H9 (cell line): ENCODE data around the gene RIIAD1. TPM values are rescaled to one million over a fixed set of nuclear protein-coding genes. Genes with fewer than 3 reads are reported as not detected.

Experiments
- DNase-seq: peaks from one replicate; pipeline ENCODE4 v3.0.0-alpha.2; 2017
- H2AFZ ChIP-seq: one replicate; pipeline ENCODE4 v1.6.1; 2013; ENCODE audit warnings: mild to moderate bottlenecking, low read length, control low read depth, moderate library complexity
- H2AK5ac ChIP-seq: 2 replicates; pipeline ENCODE4 v1.6.1; 2013; ENCODE audit warnings: low read length, control low read depth, mixed read lengths; ENCODE audit not compliant: insufficient read length
- H2BK120ac ChIP-seq: one replicate; pipeline ENCODE4 v1.6.1; 2013; ENCODE audit warnings: low read depth, mild to moderate bottlenecking, low read length, control low read depth, inconsistent platforms; ENCODE audit not compliant: poor library complexity, severe bottlenecking
- H2BK12ac ChIP-seq: 2 replicates; pipeline ENCODE4 v1.6.1; 2013; ENCODE audit warnings: low read length, control low read depth, mixed read lengths, low read depth; ENCODE audit not compliant: insufficient read length
- H2BK15ac ChIP-seq: 2 replicates; pipeline ENCODE4 v1.6.1; 2013; ENCODE audit warnings: low read depth, low read length, control low read depth
- H2BK20ac ChIP-seq: one replicate; pipeline ENCODE4 v1.6.1; 2013; ENCODE audit warnings: low read depth, mild to moderate bottlenecking, low read length, control low read depth, inconsistent platforms; ENCODE audit not compliant: poor library complexity, severe bottlenecking
- H2BK5ac ChIP-seq: 2 replicates; pipeline ENCODE4 v1.6.1; 2013; ENCODE audit warnings: low read length, control low read depth, mixed read lengths; ENCODE audit not compliant: insufficient read length
- H3K14ac ChIP-seq: 2 replicates; pipeline ENCODE4 v1.6.1; 2013; ENCODE audit warnings: low read length, control low read depth; ENCODE audit not compliant: insufficient read depth
- H3K18ac ChIP-seq: 2 replicates; pipeline ENCODE4 v1.6.1; 2013; ENCODE audit warnings: low read depth, mild to moderate bottlenecking, mixed read lengths, low read length, control low read depth; ENCODE audit not compliant: insufficient read length
- H3K23ac ChIP-seq: 2 replicates; pipeline ENCODE4 v1.6.1; 2013; ENCODE audit warnings: low read length, control low read depth, mixed read lengths, low read depth; ENCODE audit not compliant: insufficient read length
- H3K23me2 ChIP-seq: 2 replicates; pipeline ENCODE4 v1.6.1; 2013; ENCODE audit warnings: low read depth, mild to moderate bottlenecking, mixed read lengths, low read length, control low read depth; ENCODE audit not compliant: insufficient read length, poor library complexity, severe bottlenecking
- H3K27ac ChIP-seq: 2 replicates; pipeline ENCODE4 v1.5.1; 2013; ENCODE audit warnings: low read length, control low read depth, mixed read lengths, low read depth; ENCODE audit not compliant: insufficient read length
- H3K27me3 ChIP-seq: 2 replicates; pipeline ENCODE4 v1.6.1; 2013; ENCODE audit warnings: low read length, control low read depth, inconsistent platforms; ENCODE audit not compliant: insufficient read depth
- H3K4ac ChIP-seq: 2 replicates; pipeline ENCODE4 v1.6.1; 2013; ENCODE audit warnings: low read depth, mild to moderate bottlenecking, control low read depth, inconsistent platforms, low read length, moderate library complexity
- H3K4me1 ChIP-seq: 2 replicates; pipeline ENCODE4 v1.6.1; 2013; ENCODE audit warnings: low read length, control low read depth, inconsistent platforms; ENCODE audit not compliant: insufficient read depth
- H3K4me2 ChIP-seq: 2 replicates; pipeline ENCODE4 v1.6.1; 2013; ENCODE audit warnings: low read length, control low read depth, mixed read lengths; ENCODE audit not compliant: insufficient read length, insufficient read depth
- H3K56ac ChIP-seq: 2 replicates; pipeline ENCODE4 v1.6.1; 2013; ENCODE audit warnings: low read depth, mild to moderate bottlenecking, mixed read lengths, low read length, control low read depth; ENCODE audit not compliant: insufficient read length
- H3K79me1 ChIP-seq: 2 replicates; pipeline ENCODE4 v1.6.1; 2013; ENCODE audit warnings: low read depth, mild to moderate bottlenecking, moderate library complexity, low read length, control low read depth, inconsistent platforms; ENCODE audit not compliant: insufficient read depth, poor library complexity, severe bottlenecking
- H3K79me2 ChIP-seq: 2 replicates; pipeline ENCODE4 v1.6.1; 2013; ENCODE audit warnings: low read length, control low read depth, inconsistent platforms; ENCODE audit not compliant: insufficient read depth
- H3K9ac ChIP-seq: 2 replicates; pipeline ENCODE4 v1.6.1; 2013; ENCODE audit warnings: low read length, control low read depth, mixed read lengths; ENCODE audit not compliant: insufficient read length; ENCODE audit errors: extremely low read depth
- H3K9me3 ChIP-seq: one replicate; pipeline ENCODE4 v1.6.1; 2013; ENCODE audit warnings: low read depth, low read length, inconsistent platforms; ENCODE audit not compliant: control insufficient read depth
- H3T11ph ChIP-seq: one replicate; pipeline ENCODE4 v1.6.1; 2013; ENCODE audit warnings: mild to moderate bottlenecking, low read length, control low read depth, inconsistent platforms
- H4K20me1 ChIP-seq: one replicate; pipeline ENCODE4 v1.6.1; 2013; ENCODE audit not compliant: control insufficient read depth, insufficient read length, insufficient read depth
- H4K5ac ChIP-seq: 2 replicates; pipeline ENCODE4 v1.6.1; 2013; ENCODE audit warnings: low read depth, mild to moderate bottlenecking, mixed read lengths, low read length, control low read depth; ENCODE audit not compliant: insufficient read length
- H4K8ac ChIP-seq: replicated peaks from 2 replicates; pipeline ENCODE4 v1.6.1; 2013; ENCODE audit warnings: low read length, control low read depth, mixed read lengths, low read depth; ENCODE audit not compliant: insufficient read length
- H4K91ac ChIP-seq: 2 replicates; pipeline ENCODE4 v1.6.1; 2013; ENCODE audit warnings: low read depth, mild to moderate bottlenecking, moderate library complexity, mixed read lengths, low read length, control low read depth; ENCODE audit not compliant: insufficient read length
- H3K27ac Mint-ChIP-seq, 3 experiments: 2 replicates in 2 of 3; 3 replicates in 1 of 3; pipeline ENCODE4 v1.8.0; 2020 to 2021; ENCODE audit warnings: mixed read lengths in 3 of 3, mild to moderate bottlenecking in 1 of 3, moderate library complexity in 1 of 3
- H3K27me3 Mint-ChIP-seq: 2 replicates; pipeline ENCODE4 v1.8.0; 2021; ENCODE audit warnings: low read depth, mild to moderate bottlenecking, moderate library complexity, mixed read lengths
- H3K36me3 Mint-ChIP-seq, 3 experiments: 2 replicates in 2 of 3; 3 replicates in 1 of 3; pipeline ENCODE4 v1.8.0; 2020 to 2021; ENCODE audit warnings: low read depth in 3 of 3, mixed read lengths in 3 of 3; ENCODE audit not compliant: insufficient read depth in 1 of 3
- H3K4me1 Mint-ChIP-seq, 2 experiments: 2 replicates each; pipeline ENCODE4 v1.8.0; 2020; ENCODE audit warnings: mixed read lengths in 2 of 2
- H3K4me3 Mint-ChIP-seq, 2 experiments: 2 replicates in 1 of 2; 3 replicates in 1 of 2; pipeline ENCODE4 v1.8.0; 2020 to 2021; ENCODE audit warnings: mild to moderate bottlenecking in 2 of 2, mixed read lengths in 2 of 2, moderate library complexity in 1 of 2
- H3K9me3 Mint-ChIP-seq, 2 experiments: 2 replicates in 1 of 2; 3 replicates in 1 of 2; pipeline ENCODE4 v1.8.0; 2020; ENCODE audit warnings: mild to moderate bottlenecking in 2 of 2, mixed read lengths in 2 of 2, moderate library complexity in 1 of 2
- WGBS: extraction: QIAGEN DNeasy Blood & Tissue Kit; methylation state at CpG from one replicate; pipeline ENCODE4 v1.1.7; 2013; ENCODE audit warnings: missing lambda C conversion rate, low lambda C conversion rate, mixed read lengths; ENCODE audit not compliant: insufficient read length; ENCODE audit errors: extremely low coverage; 5-methylcytosine and 5-hydroxymethylcytosine counted together
- total RNA-seq: library from RNA; stranded (reverse); gene quantifications from 2 replicates; pipeline ENCODE4 v1.2.1, GENCODE V29; 2021
- TF ChIP-seq, protein P1 (sequence below): fragments of 200-600 bp; sonication (generic); conservative IDR thresholded peaks from 3 replicates; pipeline ENCODE4 v1.8.0; 2021; ENCODE audit warnings: antibody characterized with exemption, mild to moderate bottlenecking

RIIAD1 gene
- total RNA-seq, 1 experiment from 2014 or later, result 1.4 TPM

DNA sequence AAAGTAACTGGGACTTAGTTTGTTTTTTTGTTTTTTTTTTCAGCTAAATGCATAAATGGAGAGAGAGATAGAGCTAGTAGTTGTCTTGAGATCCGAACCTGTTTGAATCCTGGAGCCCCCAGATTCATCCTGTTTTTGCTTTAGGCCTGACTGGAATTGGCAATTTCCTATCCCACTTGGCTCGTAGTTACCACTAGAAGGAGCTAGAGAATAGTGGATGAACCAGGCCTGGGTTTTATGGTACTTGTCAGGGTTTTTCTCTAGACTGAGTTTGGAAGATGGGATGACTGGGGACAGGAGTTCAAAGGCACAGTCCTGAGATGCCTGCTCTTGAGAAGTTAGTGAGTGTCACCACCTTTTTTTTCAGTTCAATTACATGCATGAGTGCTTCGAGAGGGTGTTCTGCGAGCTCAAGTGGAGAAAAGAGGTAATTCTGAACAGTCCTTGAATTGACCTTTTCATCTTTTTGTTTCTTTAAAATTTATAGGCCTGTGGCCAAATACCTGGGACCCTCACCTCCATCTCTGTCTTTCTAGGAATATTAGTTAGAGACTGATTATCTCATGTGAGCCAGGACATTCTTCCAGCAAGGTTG lies 28.2 kb upstream of the RIIAD1 start:
- no peak overlapping the region for H2BK20ac ChIP-seq
- no peak overlapping the region for H3K56ac ChIP-seq
- H2BK15ac ChIP-seq, result no peak overlapping the region
- Mint-ChIP-seq H3K4me3 (no peak overlapping the region), H3K4me1 (no peaks in the 10 kb centered on the region), H3K27me3 (no peaks in the 10 kb centered on the region), H3K9me3 (no peaks in the 10 kb centered on the region), H3K36me3 (peaks cover 5 to 39% (median 30%) of the 10 kb centered on the region in 3 experiments; a peak in 6 of 7 replicates), H3K27ac (no peak overlapping the region)
- H2AFZ ChIP-seq, result no peak overlapping the region
- H3K14ac ChIP-seq, result no peak overlapping the region
- H3K79me2 ChIP-seq, result no peaks in the 10 kb centered on the region
- no peaks in the 10 kb centered on the region for H3K4me1 ChIP-seq
- H2AK5ac ChIP-seq, result no peak overlapping the region
- WGBS, result no CpG with 5 or more reads among the region's 4 CpGs
- no peak overlapping the region for H3K4ac ChIP-seq
- H3K23me2 ChIP-seq, result no peaks in the 10 kb centered on the region
- no peaks in the 10 kb centered on the region for H4K20me1 ChIP-seq
- no peak overlapping the region for H3T11ph ChIP-seq
- H4K91ac ChIP-seq, result no peak overlapping the region
- H2BK5ac ChIP-seq, result no peak overlapping the region
- H3K23ac ChIP-seq, result no peak overlapping the region
- no peak overlapping the region for H4K5ac ChIP-seq
- H3K27ac ChIP-seq, result no peak overlapping the region
- H3K79me1 ChIP-seq, result no peaks in the 10 kb centered on the region
- no peak overlapping the region for H3K9ac ChIP-seq
- H3K18ac ChIP-seq, result no peak overlapping the region
- H3K9me3 ChIP-seq, result no peaks in the 10 kb centered on the region
- H3K27me3 ChIP-seq, result no peaks in the 10 kb centered on the region
- no peak overlapping the region for H2BK120ac ChIP-seq
- H4K8ac ChIP-seq, result no peak overlapping the region
- H2BK12ac ChIP-seq, result no peak overlapping the region
- TF ChIP-seq, protein P1, sequence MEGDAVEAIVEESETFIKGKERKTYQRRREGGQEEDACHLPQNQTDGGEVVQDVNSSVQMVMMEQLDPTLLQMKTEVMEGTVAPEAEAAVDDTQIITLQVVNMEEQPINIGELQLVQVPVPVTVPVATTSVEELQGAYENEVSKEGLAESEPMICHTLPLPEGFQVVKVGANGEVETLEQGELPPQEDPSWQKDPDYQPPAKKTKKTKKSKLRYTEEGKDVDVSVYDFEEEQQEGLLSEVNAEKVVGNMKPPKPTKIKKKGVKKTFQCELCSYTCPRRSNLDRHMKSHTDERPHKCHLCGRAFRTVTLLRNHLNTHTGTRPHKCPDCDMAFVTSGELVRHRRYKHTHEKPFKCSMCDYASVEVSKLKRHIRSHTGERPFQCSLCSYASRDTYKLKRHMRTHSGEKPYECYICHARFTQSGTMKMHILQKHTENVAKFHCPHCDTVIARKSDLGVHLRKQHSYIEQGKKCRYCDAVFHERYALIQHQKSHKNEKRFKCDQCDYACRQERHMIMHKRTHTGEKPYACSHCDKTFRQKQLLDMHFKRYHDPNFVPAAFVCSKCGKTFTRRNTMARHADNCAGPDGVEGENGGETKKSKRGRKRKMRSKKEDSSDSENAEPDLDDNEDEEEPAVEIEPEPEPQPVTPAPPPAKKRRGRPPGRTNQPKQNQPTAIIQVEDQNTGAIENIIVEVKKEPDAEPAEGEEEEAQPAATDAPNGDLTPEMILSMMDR, result peak; percentile 78
- no peak overlapping the region for H3K4me2 ChIP-seq
- no peak for DNase-seq
